ENCODE measurements around the gene RUNX1. TPM values are rescaled to one million over a fixed set of nuclear protein-coding genes. Genes with fewer than 3 reads are reported as not detected.

RUNX1 gene
- total RNA-seq, 1 experiment from 2014 or later: 86.2 TPM

GRCh38 chr21:34965200-34966174, 83.6 kb downstream of the RUNX1 start:
- POLR2A ChIA-PET: no interaction called here
- DNase-seq (ENCODE audit: unreplicated experiment): peak; percentile 10
- BruUV-seq (replicated peaks): no TSS peak
- CTCF ChIA-PET: no interaction called here
- Mint-ChIP-seq H3K27ac (ENCODE audit: low read depth, unreplicated experiment) (no peak overlapping the region), H3K36me3 (ENCODE audit: insufficient read depth, unreplicated experiment) (peaks cover 12% of the 10 kb centered on the region), H3K4me3 (ENCODE audit: unreplicated experiment) (no peak overlapping the region), H3K4me1 (ENCODE audit: insufficient read depth, unreplicated experiment) (peaks cover 20% of the 10 kb centered on the region), H3K27me3 (ENCODE audit: insufficient read depth, unreplicated experiment) (no peaks in the 10 kb centered on the region), H3K9me3 (ENCODE audit: unreplicated experiment) (no peaks in the 10 kb centered on the region)
- TF ChIP-seq CTCF (IDR thresholded peaks at IDR 0.05; ENCODE audit: unreplicated experiment): no peak
- intact Hi-C loops (cut with micrococcal nuclease): no loop called here

GRCh38 chr21:34962586-34963222, 86.4 kb downstream of the RUNX1 start:
- ChIA-PET POLR2A (no interaction called here), CTCF (no interaction called here)
- no peak for DNase-seq (ENCODE audit: unreplicated experiment)
- Mint-ChIP-seq H3K36me3 (ENCODE audit: insufficient read depth, unreplicated experiment) (peaks cover 12% of the 10 kb centered on the region), H3K4me3 (ENCODE audit: unreplicated experiment) (no peak overlapping the region), H3K27ac (ENCODE audit: low read depth, unreplicated experiment) (no peak overlapping the region), H3K27me3 (ENCODE audit: insufficient read depth, unreplicated experiment) (no peaks in the 10 kb centered on the region), H3K4me1 (ENCODE audit: insufficient read depth, unreplicated experiment) (peaks cover 20% of the 10 kb centered on the region), H3K9me3 (ENCODE audit: unreplicated experiment) (no peaks in the 10 kb centered on the region)
- no TSS peak for BruUV-seq (replicated peaks)
- intact Hi-C loops (cut with micrococcal nuclease): no loop called here
- no peak for TF ChIP-seq CTCF (IDR thresholded peaks at IDR 0.05; ENCODE audit: unreplicated experiment)

DNA sequence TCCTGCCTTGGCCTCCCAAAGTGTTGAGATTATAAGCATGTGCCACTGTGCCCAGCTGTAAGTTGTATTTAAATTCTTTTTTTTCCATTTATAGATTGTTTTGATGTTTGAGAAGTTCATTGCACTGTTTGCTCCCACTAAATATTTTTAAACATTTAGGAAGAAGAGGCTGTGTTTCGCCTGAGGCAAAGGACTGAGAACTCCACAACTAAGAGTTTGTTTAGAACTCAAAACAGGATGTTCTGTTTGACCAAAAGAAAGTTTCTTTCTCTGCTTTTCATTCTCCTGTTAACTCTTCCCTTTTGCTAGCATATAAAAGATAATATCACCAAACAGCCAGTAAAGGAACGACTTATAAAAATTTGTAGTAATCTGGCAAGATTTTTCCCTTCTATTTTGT, 87.0 kb downstream of the RUNX1 start:
- no peak for TF ChIP-seq CTCF (IDR thresholded peaks at IDR 0.05; ENCODE audit: unreplicated experiment)
- Mint-ChIP-seq H3K4me3 (ENCODE audit: unreplicated experiment) (no peak overlapping the region), H3K27ac (ENCODE audit: low read depth, unreplicated experiment) (no peak overlapping the region), H3K36me3 (ENCODE audit: insufficient read depth, unreplicated experiment) (peaks cover 12% of the 10 kb centered on the region), H3K9me3 (ENCODE audit: unreplicated experiment) (no peaks in the 10 kb centered on the region), H3K4me1 (ENCODE audit: insufficient read depth, unreplicated experiment) (peaks cover 17% of the 10 kb centered on the region), H3K27me3 (ENCODE audit: insufficient read depth, unreplicated experiment) (no peaks in the 10 kb centered on the region)
- intact Hi-C loops (cut with micrococcal nuclease): no loop called here
- no TSS peak for BruUV-seq (replicated peaks)
- no peak for DNase-seq (ENCODE audit: unreplicated experiment)
- ChIA-PET CTCF (no interaction called here), POLR2A (no interaction called here)

GRCh38 chr21:34960687-34961086, 88.4 kb downstream of the RUNX1 start:
- Mint-ChIP-seq H3K4me1 (ENCODE audit: insufficient read depth, unreplicated experiment) (peaks cover 15% of the 10 kb centered on the region), H3K36me3 (ENCODE audit: insufficient read depth, unreplicated experiment) (peaks cover 10% of the 10 kb centered on the region), H3K27me3 (ENCODE audit: insufficient read depth, unreplicated experiment) (no peaks in the 10 kb centered on the region), H3K27ac (ENCODE audit: low read depth, unreplicated experiment) (no peak overlapping the region), H3K9me3 (ENCODE audit: unreplicated experiment) (no peaks in the 10 kb centered on the region), H3K4me3 (ENCODE audit: unreplicated experiment) (no peak overlapping the region)
- ChIA-PET POLR2A (no interaction called here), CTCF (no interaction called here)
- TF ChIP-seq CTCF (IDR thresholded peaks at IDR 0.05; ENCODE audit: unreplicated experiment): no peak
- DNase-seq (ENCODE audit: unreplicated experiment): no peak
- no TSS peak for BruUV-seq (replicated peaks)
- intact Hi-C loops (cut with micrococcal nuclease): no loop called here
